Measurements from ENCODE around the gene ABHD11. TPM values are rescaled to one million over a fixed set of nuclear protein-coding genes. Genes with fewer than 3 reads are reported as not detected.

The ABHD11 gene
- total and polyA plus RNA-seq, 9 of the 15 experiments (the other 6 are each of a cell fraction or from before 2014, with no cell fraction given) = 7.7 to 44.2 (median 18.9) TPM

DNA sequence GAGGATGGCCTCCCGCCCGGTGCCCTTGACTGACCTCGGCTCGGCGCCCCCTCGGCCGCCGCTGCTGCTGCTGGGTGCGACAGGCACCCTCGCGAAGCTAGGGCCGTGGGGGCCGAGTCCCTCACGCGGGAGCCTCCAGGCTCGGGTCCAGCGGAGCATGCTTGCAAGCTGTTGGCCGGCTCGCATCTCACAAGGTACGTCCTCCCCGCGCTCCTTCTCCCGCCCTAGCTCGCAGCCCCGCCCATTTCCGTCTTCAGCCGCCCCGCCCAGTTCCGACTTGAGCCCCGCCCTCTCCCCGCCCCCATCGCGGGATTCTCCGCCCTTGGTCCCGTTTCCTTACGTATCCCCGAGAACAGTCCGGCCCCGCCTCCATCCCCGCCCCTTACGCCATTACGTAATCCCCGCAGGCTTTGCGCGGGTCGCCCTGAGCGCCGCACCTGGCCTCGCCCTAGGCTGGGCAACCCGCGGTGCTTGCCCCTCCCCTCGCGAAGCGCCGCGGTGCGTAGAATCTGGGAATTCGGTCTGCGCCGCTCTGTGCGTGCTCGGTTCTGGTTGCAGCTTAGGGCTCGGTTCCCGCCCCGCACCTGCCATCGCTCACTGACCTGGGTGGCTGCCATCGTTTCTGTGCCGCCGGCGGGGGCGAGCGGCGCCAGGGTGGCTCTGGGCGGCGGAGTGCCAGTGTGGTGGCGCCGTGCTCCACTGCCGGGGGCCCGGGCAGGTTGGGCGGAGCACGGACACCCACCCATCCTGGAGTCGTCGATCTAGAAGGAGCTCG, at the start of gene ABHD11 (continued):
- TF ChIP-seq ZNF41 (CRISPR knock-in tag; conservative IDR thresholded peaks at IDR 0.05) (no peak; the same call in 1 of the 2 replicates), MED1 (CRISPR knock-in tag; IDR thresholded peaks at IDR 0.05; ENCODE audit: borderline replicate concordance) (no peak), GABPB2 (CRISPR knock-in tag; conservative IDR thresholded peaks at IDR 0.05) (no peak), SRF (CRISPR knock-in tag; IDR thresholded peaks at IDR 0.05) (peak in 1 of 2 experiments; percentile 27; a peak in 1 of 4 replicates), CBX3 (IDR thresholded peaks at IDR 0.05; ENCODE audit: borderline replicate concordance in 1 of 2, low read length in 2 of 2) (no peak; a peak in 2 of 3 replicates), NFRKB (IDR thresholded peaks at IDR 0.05; ENCODE audit: low read depth) (no peak), HOXB6 (CRISPR knock-in tag; IDR thresholded peaks at IDR 0.05; ENCODE audit: borderline replicate concordance) (no peak), HLTF (IDR thresholded peaks at IDR 0.05) (peak; percentile 36), CHCHD3 (CRISPR knock-in tag; IDR thresholded peaks at IDR 0.05) (no peak), MAZ (CRISPR knock-in tag; conservative IDR thresholded peaks at IDR 0.05 in 1 of 2, IDR thresholded peaks at IDR 0.05 in 1 of 2) (peak; percentile 91 to 92), ZNF165 (CRISPR knock-in tag; IDR thresholded peaks at IDR 0.05; ENCODE audit: borderline replicate concordance) (peak; percentile 77; the same call in 1 of the 2 replicates), SMARCC2 (IDR thresholded peaks at IDR 0.05; ENCODE audit: low read depth) (no peak), ZFP30 (CRISPR knock-in tag; IDR thresholded peaks at IDR 0.05; ENCODE audit: borderline replicate concordance) (no peak), RBM14 (IDR thresholded peaks at IDR 0.05; ENCODE audit: borderline replicate concordance, insufficient read depth, low read depth, low read length) (no peak), STAG1 (CRISPR knock-in tag; IDR thresholded peaks at IDR 0.05; ENCODE audit: borderline replicate concordance) (no peak), NEUROD1 (IDR thresholded peaks at IDR 0.05; ENCODE audit: borderline replicate concordance, low read depth, low read length, partially characterized antibody) (peak; percentile 54), PCBP2 (IDR thresholded peaks at IDR 0.05; ENCODE audit: low read depth, low read length, poor library complexity, severe bottlenecking) (no peak), KAT8 (IDR thresholded peaks at IDR 0.05; ENCODE audit: low read depth) (no peak)
- TF ChIP-seq, protein P1, sequence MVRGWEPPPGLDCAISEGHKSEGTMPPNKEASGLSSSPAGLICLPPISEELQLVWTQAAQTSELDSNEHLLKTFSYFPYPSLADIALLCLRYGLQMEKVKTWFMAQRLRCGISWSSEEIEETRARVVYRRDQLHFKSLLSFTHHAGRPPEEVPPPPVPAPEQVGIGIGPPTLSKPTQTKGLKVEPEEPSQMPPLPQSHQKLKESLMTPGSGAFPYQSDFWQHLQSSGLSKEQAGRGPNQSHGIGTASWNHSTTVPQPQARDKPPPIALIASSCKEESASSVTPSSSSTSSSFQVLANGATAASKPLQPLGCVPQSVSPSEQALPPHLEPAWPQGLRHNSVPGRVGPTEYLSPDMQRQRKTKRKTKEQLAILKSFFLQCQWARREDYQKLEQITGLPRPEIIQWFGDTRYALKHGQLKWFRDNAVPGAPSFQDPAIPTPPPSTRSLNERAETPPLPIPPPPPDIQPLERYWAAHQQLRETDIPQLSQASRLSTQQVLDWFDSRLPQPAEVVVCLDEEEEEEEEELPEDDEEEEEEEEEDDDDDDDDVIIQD (CRISPR knock-in tag; IDR thresholded peaks at IDR 0.05) = 0 out of 2 replicates have a peak, but pooled peaks have one; percentile 59
- TF ChIP-seq, protein P2, sequence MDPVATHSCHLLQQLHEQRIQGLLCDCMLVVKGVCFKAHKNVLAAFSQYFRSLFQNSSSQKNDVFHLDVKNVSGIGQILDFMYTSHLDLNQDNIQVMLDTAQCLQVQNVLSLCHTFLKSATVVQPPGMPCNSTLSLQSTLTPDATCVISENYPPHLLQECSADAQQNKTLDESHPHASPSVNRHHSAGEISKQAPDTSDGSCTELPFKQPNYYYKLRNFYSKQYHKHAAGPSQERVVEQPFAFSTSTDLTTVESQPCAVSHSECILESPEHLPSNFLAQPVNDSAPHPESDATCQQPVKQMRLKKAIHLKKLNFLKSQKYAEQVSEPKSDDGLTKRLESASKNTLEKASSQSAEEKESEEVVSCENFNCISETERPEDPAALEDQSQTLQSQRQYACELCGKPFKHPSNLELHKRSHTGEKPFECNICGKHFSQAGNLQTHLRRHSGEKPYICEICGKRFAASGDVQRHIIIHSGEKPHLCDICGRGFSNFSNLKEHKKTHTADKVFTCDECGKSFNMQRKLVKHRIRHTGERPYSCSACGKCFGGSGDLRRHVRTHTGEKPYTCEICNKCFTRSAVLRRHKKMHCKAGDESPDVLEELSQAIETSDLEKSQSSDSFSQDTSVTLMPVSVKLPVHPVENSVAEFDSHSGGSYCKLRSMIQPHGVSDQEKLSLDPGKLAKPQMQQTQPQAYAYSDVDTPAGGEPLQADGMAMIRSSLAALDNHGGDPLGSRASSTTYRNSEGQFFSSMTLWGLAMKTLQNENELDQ (CRISPR knock-in tag; IDR thresholded peaks at IDR 0.05; ENCODE audit: borderline replicate concordance) = 0 out of 2 replicates have a peak, but pooled peaks have one; percentile 23
- TF ChIP-seq, protein P3, sequence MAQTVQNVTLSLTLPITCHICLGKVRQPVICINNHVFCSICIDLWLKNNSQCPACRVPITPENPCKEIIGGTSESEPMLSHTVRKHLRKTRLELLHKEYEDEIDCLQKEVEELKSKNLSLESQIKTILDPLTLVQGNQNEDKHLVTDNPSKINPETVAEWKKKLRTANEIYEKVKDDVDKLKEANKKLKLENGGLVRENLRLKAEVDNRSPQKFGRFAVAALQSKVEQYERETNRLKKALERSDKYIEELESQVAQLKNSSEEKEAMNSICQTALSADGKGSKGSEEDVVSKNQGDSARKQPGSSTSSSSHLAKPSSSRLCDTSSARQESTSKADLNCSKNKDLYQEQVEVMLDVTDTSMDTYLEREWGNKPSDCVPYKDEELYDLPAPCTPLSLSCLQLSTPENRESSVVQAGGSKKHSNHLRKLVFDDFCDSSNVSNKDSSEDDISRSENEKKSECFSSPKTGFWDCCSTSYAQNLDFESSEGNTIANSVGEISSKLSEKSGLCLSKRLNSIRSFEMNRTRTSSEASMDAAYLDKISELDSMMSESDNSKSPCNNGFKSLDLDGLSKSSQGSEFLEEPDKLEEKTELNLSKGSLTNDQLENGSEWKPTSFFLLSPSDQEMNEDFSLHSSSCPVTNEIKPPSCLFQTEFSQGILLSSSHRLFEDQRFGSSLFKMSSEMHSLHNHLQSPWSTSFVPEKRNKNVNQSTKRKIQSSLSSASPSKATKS (CRISPR knock-in tag; IDR thresholded peaks at IDR 0.05) = no peak

Measured in K562 (cell line).